ENCODE results near the gene SH3RF2. TPM values are rescaled to one million over a fixed set of nuclear protein-coding genes. Genes with fewer than 3 reads are reported as not detected.
"Not testable (repeated sequence)": the region's sequence is repeated elsewhere in the genome, so short reads cannot be mapped to it uniquely, and the experiment has no call there.

Gene SH3RF2
- total and polyA plus RNA-seq, 4 donors = 1.0 to 10.5 (median 4.9) TPM

- H3K27ac ChIP-seq (ENCODE audit: low read depth in 1 of 2, low read length in 2 of 2) = no peak overlapping the region
- peaks cover 0 to 22% (median 6%) of the 10 kb centered on the region in 4 donors for H3K4me1 ChIP-seq (ENCODE audit: control insufficient read depth in 4 of 4, insufficient read depth in 4 of 4, low read length in 3 of 4)
- DNase-seq (ENCODE audit: low spot score) = no peak
- no peaks in the 10 kb centered on the region for H3K27me3 ChIP-seq (ENCODE audit: control insufficient read depth in 4 of 4, insufficient read depth in 4 of 4, low read length in 3 of 4)
- no peak overlapping the region for H3K4me3 ChIP-seq (ENCODE audit: low read depth in 1 of 3, low read length in 3 of 3)
- TF ChIP-seq ZBTB33 (IDR thresholded peaks at IDR 0.05) (no peak), HNF4A (conservative IDR thresholded peaks at IDR 0.05) (no peak), YY1 (IDR thresholded peaks at IDR 0.05) (no peak), JUND (IDR thresholded peaks at IDR 0.05) (no peak)
- no peaks in the 10 kb centered on the region for H3K36me3 ChIP-seq (ENCODE audit: control insufficient read depth in 4 of 4, insufficient read depth in 3 of 4, low read depth in 1 of 4, low read length in 3 of 4)
- no peak overlapping the region for H3K9ac ChIP-seq (ENCODE audit: low read depth in 1 of 2, low read length in 2 of 2)
- WGBS = 63% methylated on average over 3 of the region's 3 CpGs
- no peaks in the 10 kb centered on the region for H3K9me3 ChIP-seq (ENCODE audit: control insufficient read depth in 4 of 4, low read length in 3 of 4)
Measured at GRCh38 chr5:145951071-145951470, 14.7 kb downstream of the SH3RF2 start.

GRCh38 chr5:145953202-145953601, 16.8 kb downstream of the SH3RF2 start:
- no peak for TF ChIP-seq JUND (IDR thresholded peaks at IDR 0.05)
- TF ChIP-seq RAD21 (IDR thresholded peaks at IDR 0.05) = no peak
- no peak for TF ChIP-seq RXRA (IDR thresholded peaks at IDR 0.05)
- no peak for TF ChIP-seq SP1 (IDR thresholded peaks at IDR 0.05)
- no peak for TF ChIP-seq FOXA1 (IDR thresholded peaks at IDR 0.05)
- no peak for TF ChIP-seq REST (IDR thresholded peaks at IDR 0.05)
- no peak for TF ChIP-seq YY1 (IDR thresholded peaks at IDR 0.05)
- no peak for TF ChIP-seq GABPA (IDR thresholded peaks at IDR 0.05 in 1 of 2, conservative IDR thresholded peaks at IDR 0.05 in 1 of 2)
- no peak for TF ChIP-seq EGR1 (IDR thresholded peaks at IDR 0.05; ENCODE audit: low read depth in 2 of 2)
- TF ChIP-seq ATF3 (IDR thresholded peaks at IDR 0.05) = no peak
- no peak for TF ChIP-seq FOXA2 (IDR thresholded peaks at IDR 0.05)
- TF ChIP-seq MAX (IDR thresholded peaks at IDR 0.05) = no peak
- TF ChIP-seq TAF1 (conservative IDR thresholded peaks at IDR 0.05) = no peak
- no peak for TF ChIP-seq HNF4A (conservative IDR thresholded peaks at IDR 0.05)
- no peak for TF ChIP-seq HNF4G (IDR thresholded peaks at IDR 0.05)
- TF ChIP-seq NR2F2 (IDR thresholded peaks at IDR 0.05) = no peak
- TF ChIP-seq CTCF (IDR thresholded peaks at IDR 0.05; ENCODE audit: low read depth, low read length, missing input control) = no peak
- no peak for TF ChIP-seq ZBTB33 (IDR thresholded peaks at IDR 0.05)

GRCh38 chr5:145954140-145954539, 17.8 kb downstream of the SH3RF2 start:
- H3K27me3 ChIP-seq (ENCODE audit: control insufficient read depth in 4 of 4, insufficient read depth in 4 of 4, low read length in 3 of 4); H3K27ac ChIP-seq (ENCODE audit: low read depth in 1 of 2, low read length in 2 of 2); H3K9ac ChIP-seq (ENCODE audit: low read depth in 1 of 2, low read length in 2 of 2); H3K4me3 ChIP-seq (ENCODE audit: low read depth in 1 of 3, low read length in 3 of 3); H3K4me1 ChIP-seq (ENCODE audit: control insufficient read depth in 4 of 4, insufficient read depth in 4 of 4, low read length in 3 of 4); H3K9me3 ChIP-seq (ENCODE audit: control insufficient read depth in 4 of 4, low read length in 3 of 4); DNase-seq (ENCODE audit: low spot score); H3K36me3 ChIP-seq (ENCODE audit: control insufficient read depth in 4 of 4, insufficient read depth in 3 of 4, low read depth in 1 of 4, low read length in 3 of 4): not testable (repeated sequence)
- WGBS = 95% methylated on average over 3 of the region's 3 CpGs

More at GRCh38 chr5:145953202-145953601, 16.8 kb downstream of the SH3RF2 start:
- 83% methylated on average over 2 of the region's 2 CpGs for WGBS
- H3K27ac ChIP-seq (ENCODE audit: low read depth in 1 of 2, low read length in 2 of 2) = no peak overlapping the region
- no peaks in the 10 kb centered on the region for H3K36me3 ChIP-seq (ENCODE audit: control insufficient read depth in 4 of 4, insufficient read depth in 3 of 4, low read depth in 1 of 4, low read length in 3 of 4)
- DNase-seq (ENCODE audit: low spot score) = no peak
- H3K4me3 ChIP-seq (ENCODE audit: low read depth in 1 of 3, low read length in 3 of 3) = no peak overlapping the region
- H3K4me1 ChIP-seq (ENCODE audit: control insufficient read depth in 4 of 4, insufficient read depth in 4 of 4, low read length in 3 of 4) = peaks cover 0 to 10% (median 0%) of the 10 kb centered on the region in 4 donors
- no peaks in the 10 kb centered on the region for H3K27me3 ChIP-seq (ENCODE audit: control insufficient read depth in 4 of 4, insufficient read depth in 4 of 4, low read length in 3 of 4)
- H3K9ac ChIP-seq (ENCODE audit: low read depth in 1 of 2, low read length in 2 of 2) = no peak overlapping the region
- no peaks in the 10 kb centered on the region for H3K9me3 ChIP-seq (ENCODE audit: control insufficient read depth in 4 of 4, low read length in 3 of 4)

Measured in liver (tissue), 9 donors.